ENCODE data around the gene TIMM10B.

TIMM10B gene

GRCh38 chr11:6526411-6527135, 45.3 kb downstream of the TIMM10B start:
- no peak for TF ChIP-seq TAF1 (IDR thresholded peaks at IDR 0.05; ENCODE audit: borderline replicate concordance, insufficient read depth, low read length)
- no peak for TF ChIP-seq FOXP2 (optimal IDR thresholded peaks at IDR 0.05; ENCODE audit: borderline replicate concordance, extremely low read depth, extremely low read length, insufficient read depth)
- no peak for TF ChIP-seq REST (IDR thresholded peaks at IDR 0.05; ENCODE audit: insufficient read depth in 1 of 2, low read depth in 2 of 2, low read length in 2 of 2)
- no peak for TF ChIP-seq POLR2AphosphoS5 (IDR thresholded peaks at IDR 0.05; ENCODE audit: low read depth, low read length)
- no peak for TF ChIP-seq SIN3A (IDR thresholded peaks at IDR 0.05; ENCODE audit: borderline replicate concordance, insufficient read depth, low read length)

- TF ChIP-seq REST (IDR thresholded peaks at IDR 0.05; ENCODE audit: insufficient read depth in 1 of 2, low read depth in 2 of 2, low read length in 2 of 2): no peak
- TF ChIP-seq POLR2AphosphoS5 (IDR thresholded peaks at IDR 0.05; ENCODE audit: low read depth, low read length): no peak
- no peak for TF ChIP-seq SIN3A (IDR thresholded peaks at IDR 0.05; ENCODE audit: borderline replicate concordance, insufficient read depth, low read length)
- no peak for TF ChIP-seq TAF1 (IDR thresholded peaks at IDR 0.05; ENCODE audit: borderline replicate concordance, insufficient read depth, low read length)
- TF ChIP-seq FOXP2 (optimal IDR thresholded peaks at IDR 0.05; ENCODE audit: borderline replicate concordance, extremely low read depth, extremely low read length, insufficient read depth): no peak
These were observed 48.0 kb downstream of the TIMM10B start for GRCh38 chr11:6529266-6529665.

- no peak for TF ChIP-seq POLR2AphosphoS5 (IDR thresholded peaks at IDR 0.05; ENCODE audit: low read depth, low read length)
- TF ChIP-seq FOXP2 (optimal IDR thresholded peaks at IDR 0.05; ENCODE audit: borderline replicate concordance, extremely low read depth, extremely low read length, insufficient read depth): no peak
These were observed 49.5 kb downstream of the TIMM10B start for GRCh38 chr11:6530848-6531247.

- no peak for TF ChIP-seq POLR2AphosphoS5 (IDR thresholded peaks at IDR 0.05; ENCODE audit: low read depth, low read length)
- no peak for TF ChIP-seq REST (IDR thresholded peaks at IDR 0.05; ENCODE audit: insufficient read depth in 1 of 2, low read depth in 2 of 2, low read length in 2 of 2)
- TF ChIP-seq FOXP2 (optimal IDR thresholded peaks at IDR 0.05; ENCODE audit: borderline replicate concordance, extremely low read depth, extremely low read length, insufficient read depth): peak; percentile 96
- TF ChIP-seq SIN3A (IDR thresholded peaks at IDR 0.05; ENCODE audit: borderline replicate concordance, insufficient read depth, low read length): no peak
- no peak for TF ChIP-seq TAF1 (IDR thresholded peaks at IDR 0.05; ENCODE audit: borderline replicate concordance, insufficient read depth, low read length)
These were observed 50.0 kb downstream of the TIMM10B start for GRCh38 chr11:6531267-6531752.
